Stimulated activated CD8-positive, alpha-beta memory T cell treated with anti-CD3 and anti-CD28 coated beads, Interleukin-15, amount 100 ng/mL, for 48 hours (primary cell): ENCODE measurements around the gene OR2AG1.
A peak's percentile ranks its signal among the peaks of the same experiment; 100 is the strongest.

Experiments
- DNase-seq, 2 donors: peaks; one replicate each; pipeline ENCODE4 v3.0.0-alpha.2; 2020; ENCODE audit warnings: low read depth in 2 of 2

Gene OR2AG1, protein sequence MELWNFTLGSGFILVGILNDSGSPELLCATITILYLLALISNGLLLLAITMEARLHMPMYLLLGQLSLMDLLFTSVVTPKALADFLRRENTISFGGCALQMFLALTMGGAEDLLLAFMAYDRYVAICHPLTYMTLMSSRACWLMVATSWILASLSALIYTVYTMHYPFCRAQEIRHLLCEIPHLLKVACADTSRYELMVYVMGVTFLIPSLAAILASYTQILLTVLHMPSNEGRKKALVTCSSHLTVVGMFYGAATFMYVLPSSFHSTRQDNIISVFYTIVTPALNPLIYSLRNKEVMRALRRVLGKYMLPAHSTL

GRCh38 chr11:6782720-6783119 lies at the start of gene OR2AG1:
TSS of gene OR2AG1 (plus strand) at chr11:6783020. CDS start at chr11:6785038, 2,018 bp downstream.
- DNase-seq, result no peak

DNA sequence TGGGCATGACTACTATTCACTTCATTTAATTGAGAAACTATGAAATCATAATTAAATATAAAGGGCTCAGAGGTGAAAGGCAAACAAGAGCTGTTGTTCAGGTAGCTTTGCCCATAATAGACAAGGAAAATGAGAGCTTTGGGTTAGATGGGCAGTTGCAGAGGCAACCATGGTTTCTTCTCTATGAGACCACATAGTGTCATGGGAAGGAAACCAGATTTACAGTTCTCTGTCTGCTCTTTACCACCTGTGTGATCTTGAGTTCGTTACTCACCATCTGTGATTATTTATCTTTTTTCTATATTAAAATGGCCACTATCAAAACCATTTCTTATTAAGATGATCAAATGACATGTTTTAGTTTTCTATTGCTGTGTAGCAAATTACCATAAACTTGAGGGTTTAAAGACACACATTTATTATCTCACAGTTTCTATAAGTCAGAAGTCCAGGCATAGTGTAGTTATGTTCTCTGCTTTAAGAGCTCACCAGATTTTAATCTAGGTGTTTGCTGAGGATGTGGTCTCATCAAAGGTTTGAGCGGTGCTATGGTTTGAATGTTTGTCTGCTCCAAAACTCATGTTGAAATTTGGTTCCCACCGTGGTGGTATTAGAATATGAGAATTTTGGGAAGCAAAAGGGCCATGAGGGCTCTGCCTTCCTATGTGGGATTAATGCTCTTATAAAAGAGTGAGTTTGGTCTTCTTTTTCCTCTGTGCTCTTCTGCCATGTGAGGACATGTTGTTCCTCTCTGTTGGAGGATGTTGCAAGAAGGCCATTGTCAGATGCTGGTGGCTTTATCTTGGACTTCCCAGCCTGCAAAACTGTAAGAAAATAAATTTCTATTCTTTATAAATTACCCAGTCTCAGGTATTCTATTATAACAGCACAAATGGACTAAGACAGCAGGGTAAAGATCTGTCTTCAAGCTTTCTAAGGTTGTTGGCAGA lies 49.2 kb upstream of the OR2AG1 start:
- no peak for DNase-seq

DNA sequence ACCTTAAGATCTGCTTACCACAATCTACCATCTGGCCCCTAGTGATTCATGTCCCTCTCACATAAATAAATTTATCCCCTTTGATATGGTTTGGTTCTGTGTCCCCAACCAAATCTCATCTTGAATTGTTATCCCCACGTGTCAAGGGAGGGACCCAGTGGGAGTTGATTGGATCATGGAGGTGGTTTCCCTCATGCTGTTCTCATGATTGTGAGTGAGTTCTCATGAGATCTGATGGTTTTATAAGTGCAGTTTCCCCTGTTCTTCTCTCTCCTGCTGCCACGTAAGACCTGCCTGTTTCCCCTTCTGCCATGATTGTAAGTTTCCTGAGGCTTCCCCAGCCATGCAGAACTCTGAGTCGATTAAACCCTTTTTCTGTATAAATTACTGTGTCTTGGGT lies 48.2 kb upstream of the OR2AG1 start:
- no peak for DNase-seq

- DNase-seq, result no peak
These were observed 47.5 kb upstream of the OR2AG1 start for GRCh38 chr11:6735306-6735705.

GRCh38 chr11:6736495-6737121 lies 46.2 kb upstream of the OR2AG1 start:
- DNase-seq, result no peak

GRCh38 chr11:6737872-6738466 lies 44.9 kb upstream of the OR2AG1 start:
- peak in 1 of 2 donors; percentile 23 for DNase-seq

DNA sequence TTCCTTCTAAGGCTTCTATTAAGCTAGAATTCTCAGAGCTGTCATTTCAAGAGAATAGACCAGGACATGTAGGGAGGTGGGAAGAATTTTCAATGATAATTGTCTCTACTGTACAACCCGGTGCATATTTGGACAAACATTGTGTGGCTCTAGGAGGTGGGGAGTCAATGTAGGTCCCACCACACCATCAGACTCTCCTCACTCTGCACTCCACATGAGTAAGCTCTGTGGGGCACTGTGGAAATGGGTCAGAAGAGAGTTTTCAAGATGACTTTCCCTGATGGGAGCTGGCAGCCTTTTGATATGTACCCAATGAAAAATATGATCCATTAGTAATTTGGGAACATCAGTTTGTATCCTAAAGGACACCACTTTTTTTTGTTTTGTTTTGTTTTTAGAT lies 44.2 kb upstream of the OR2AG1 start:
- DNase-seq, result no peak

DNA sequence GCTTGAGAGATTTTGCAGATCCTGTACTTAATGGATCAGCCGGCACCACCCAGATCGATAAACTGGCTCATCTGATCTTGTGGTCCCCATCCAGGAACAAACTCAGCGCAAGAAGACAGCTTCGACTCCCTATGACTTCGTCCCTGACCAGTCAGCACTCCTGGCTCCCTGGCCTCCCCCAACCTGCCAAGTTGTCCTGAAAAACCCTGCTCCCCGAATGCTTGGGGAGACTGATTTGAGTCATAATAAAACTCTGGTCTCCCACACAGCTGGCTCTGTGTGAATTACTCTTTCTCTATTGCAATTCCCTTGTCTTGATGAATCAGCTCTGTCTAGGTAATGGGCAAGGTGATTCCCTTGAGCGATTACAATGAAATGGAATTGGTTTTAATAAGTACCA lies 40.6 kb upstream of the OR2AG1 start:
- DNase-seq, result no peak

DNA sequence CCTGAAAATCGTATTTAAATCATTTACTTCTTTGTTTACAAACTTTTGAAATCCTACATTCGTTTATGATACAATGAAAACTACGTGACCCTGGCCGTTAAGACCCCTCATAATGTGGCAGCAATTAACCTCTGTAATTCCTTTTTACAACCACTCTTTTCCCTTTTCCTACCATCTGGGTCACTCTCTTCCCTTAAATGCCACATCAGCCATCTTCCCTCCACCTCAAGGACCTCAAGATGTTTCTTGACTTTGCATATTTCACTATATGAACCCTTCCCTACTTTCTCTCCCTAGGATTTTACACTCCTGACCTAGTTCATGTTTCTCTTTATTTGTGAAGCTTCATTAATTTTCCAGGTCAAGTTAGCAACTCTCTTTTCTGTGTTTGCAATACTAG lies 37.8 kb upstream of the OR2AG1 start:
- DNase-seq, result no peak

- DNase-seq, result no peak
These were observed 37.3 kb upstream of the OR2AG1 start for GRCh38 chr11:6745465-6746015.

DNA sequence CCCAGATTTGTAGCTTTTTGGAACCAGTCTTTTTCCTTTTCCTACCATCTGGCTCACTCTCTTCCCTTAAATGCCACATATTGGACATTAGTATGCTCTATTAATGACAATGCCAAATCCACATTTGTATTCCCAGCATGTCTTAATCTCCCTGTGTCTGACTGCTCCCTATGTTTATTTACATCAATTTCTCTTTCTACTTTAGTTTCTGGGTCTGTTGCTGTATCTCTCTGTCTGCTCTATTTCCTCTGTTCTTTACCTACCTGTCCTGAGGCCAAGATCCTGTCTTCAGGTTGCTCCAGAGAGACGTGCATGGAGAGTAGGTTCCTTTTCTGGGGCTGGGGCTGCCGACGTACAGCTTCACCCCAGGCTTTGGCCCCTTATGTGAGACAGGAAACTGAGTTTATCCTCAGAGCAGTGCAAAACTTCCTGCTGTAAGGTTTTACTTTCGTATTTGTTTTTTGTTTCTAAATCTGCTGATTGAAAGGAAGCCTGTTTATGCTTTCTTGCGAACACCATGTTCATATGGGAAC lies 36.7 kb upstream of the OR2AG1 start:
- no peak for DNase-seq

DNA sequence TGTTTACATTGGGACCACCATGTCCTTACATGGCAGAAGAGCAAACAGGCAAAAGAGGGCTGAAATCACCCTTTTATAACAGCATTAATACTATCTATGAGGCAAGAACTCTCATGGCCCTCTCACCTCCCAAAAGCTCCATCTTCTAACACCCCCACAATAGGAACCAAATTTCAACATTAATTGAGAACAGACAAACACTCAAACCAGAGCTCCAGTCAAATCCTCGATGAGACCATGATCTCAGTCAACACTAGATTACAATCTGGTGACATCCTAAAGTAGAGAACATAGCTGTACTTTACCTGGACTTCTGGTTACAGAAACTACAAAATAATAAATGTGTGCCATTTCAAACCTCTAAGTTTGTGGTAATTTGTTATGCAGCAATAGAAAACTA lies 36.2 kb upstream of the OR2AG1 start:
- DNase-seq, result no peak

GRCh38 chr11:6747097-6747668 lies 35.6 kb upstream of the OR2AG1 start:
- no peak for DNase-seq

- no peak for DNase-seq
These were observed 27.4 kb upstream of the OR2AG1 start for GRCh38 chr11:6755303-6755952.

DNA sequence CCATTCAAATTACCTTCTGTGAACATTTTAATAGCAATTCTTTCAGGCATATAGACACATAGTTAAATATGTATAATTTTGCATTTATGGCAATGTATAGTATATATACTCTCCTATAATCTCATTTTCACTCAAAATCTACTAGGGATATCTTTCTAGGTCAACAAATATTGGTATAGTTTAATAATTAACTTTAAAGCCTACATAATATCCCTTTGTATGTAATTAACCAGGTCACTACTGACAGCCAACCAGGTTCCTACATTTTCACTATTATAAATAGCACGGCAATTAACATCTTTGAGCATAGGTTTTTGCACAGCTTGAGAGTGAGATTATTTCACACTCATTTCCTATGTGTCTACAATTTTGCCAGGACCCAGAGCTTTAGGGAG lies 26.9 kb upstream of the OR2AG1 start:
- no peak for DNase-seq

DNA sequence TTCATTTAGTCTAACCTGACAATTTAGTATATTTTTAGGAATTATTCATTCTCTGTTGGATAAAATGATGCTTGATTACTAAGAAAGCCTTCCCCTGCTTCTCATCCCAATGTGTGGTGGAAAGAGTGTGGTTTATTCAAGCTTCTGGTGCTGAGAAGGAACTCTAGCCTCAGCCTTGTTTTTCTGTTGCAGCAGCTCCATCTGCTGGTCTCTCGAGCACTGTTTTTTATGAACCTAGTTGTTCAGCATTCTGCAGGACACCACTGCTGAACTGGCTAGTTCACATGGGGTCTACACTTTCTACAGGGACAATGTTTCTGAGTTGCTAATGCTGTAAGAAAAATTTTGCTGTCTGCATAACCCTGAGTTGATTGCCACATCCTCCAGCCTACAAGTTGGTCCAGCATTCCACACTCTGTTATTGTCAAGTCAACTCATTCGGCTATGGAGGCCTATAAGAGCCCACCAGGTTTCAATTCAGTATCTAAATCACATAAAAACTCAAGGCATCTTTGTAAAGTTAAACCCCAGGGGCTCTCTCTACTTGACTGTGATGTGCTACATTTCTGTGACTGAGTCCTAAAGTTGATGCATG lies 25.4 kb upstream of the OR2AG1 start:
- peak in 1 of 2 donors; percentile 18 for DNase-seq

- no peak for DNase-seq
These were observed 10.6 kb upstream of the OR2AG1 start, which contains the start of gene OR2AG2 for GRCh38 chr11:6771926-6772893. TSS of gene OR2AG2 (minus strand) at chr11:6771976. CDS start at chr11:6768957, 3,019 bp downstream.

DNA sequence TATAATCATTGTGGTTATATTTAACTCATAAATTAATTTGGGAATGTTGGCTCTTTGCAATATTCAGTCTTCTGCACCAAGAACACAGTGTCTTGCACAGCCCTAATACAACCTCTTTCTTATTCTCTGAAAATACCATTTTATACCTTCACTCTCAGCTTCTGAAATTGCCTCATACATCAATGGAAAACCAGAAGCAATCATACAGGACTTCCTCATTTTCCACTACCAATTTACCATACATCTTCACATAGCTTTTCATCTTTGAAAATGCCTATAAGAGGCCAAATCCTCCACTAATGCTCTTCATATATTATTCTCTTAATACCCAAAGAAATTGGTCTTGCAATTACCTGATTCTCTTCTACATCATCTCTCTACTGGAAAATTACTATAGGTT lies 4.3 kb upstream of the OR2AG1 start:
- no peak for DNase-seq

GRCh38 chr11:6780829-6781228 lies 2.0 kb upstream of the OR2AG1 start:
- DNase-seq, result no peak
